ENCODE data around the gene KRT8.
"Not testable (repeated sequence)": the region's sequence is repeated elsewhere in the genome, so short reads cannot be mapped to it uniquely, and the experiment has no call there.

KRT8 gene

GRCh38 chr12:52857500-52857899, 47.4 kb downstream of the KRT8 start:
- no peaks in the 10 kb centered on the region for H3K79me2 ChIP-seq (ENCODE audit: control insufficient read depth, insufficient read depth, low read length, unreplicated experiment)
- H3K4me1 ChIP-seq (ENCODE audit: control insufficient read depth, insufficient read depth, low read length, unreplicated experiment) = peaks cover 7% of the 10 kb centered on the region
- no peaks in the 10 kb centered on the region for H3K36me3 ChIP-seq (ENCODE audit: insufficient read depth, low read length)
- H3K27ac ChIP-seq (ENCODE audit: low read depth, low read length) = no peak overlapping the region
- H2AFZ ChIP-seq (ENCODE audit: low read length, unreplicated experiment) = no peak overlapping the region
- H3K27me3 ChIP-seq (ENCODE audit: insufficient read depth, low read length) = peaks cover 22% of the 10 kb centered on the region
- no peak overlapping the region for H3K4me3 ChIP-seq (ENCODE audit: low read depth, low read length)

DNA sequence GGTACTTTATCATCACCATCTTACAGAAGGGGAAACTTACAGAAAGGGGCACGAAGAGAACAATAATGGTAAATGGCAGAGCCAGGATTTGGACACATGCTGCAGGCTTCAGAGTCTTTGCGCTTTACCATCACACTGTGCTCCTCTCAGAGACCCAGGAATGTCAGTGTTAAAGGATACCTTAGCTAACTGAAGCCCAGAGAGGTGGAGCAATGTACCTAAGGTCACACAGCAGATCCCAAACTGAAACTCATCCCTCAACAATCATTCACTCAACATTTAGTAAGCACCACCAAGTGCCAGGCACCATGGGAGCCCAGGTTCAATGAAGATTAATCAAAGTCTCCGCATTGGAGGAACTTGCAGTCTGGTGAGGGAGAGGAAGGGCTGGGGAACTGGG, 48.1 kb downstream of the KRT8 start:
- no peak overlapping the region for H2AFZ ChIP-seq (ENCODE audit: low read length, unreplicated experiment)
- peaks cover 7% of the 10 kb centered on the region for H3K4me1 ChIP-seq (ENCODE audit: control insufficient read depth, insufficient read depth, low read length, unreplicated experiment)
- no peaks in the 10 kb centered on the region for H3K36me3 ChIP-seq (ENCODE audit: insufficient read depth, low read length)
- H3K79me2 ChIP-seq (ENCODE audit: control insufficient read depth, insufficient read depth, low read length, unreplicated experiment) = no peaks in the 10 kb centered on the region
- H3K27me3 ChIP-seq (ENCODE audit: insufficient read depth, low read length) = peaks cover 27% of the 10 kb centered on the region
- no peak overlapping the region for H3K4me3 ChIP-seq (ENCODE audit: low read depth, low read length)
- H3K27ac ChIP-seq (ENCODE audit: low read depth, low read length) = no peak overlapping the region

DNA sequence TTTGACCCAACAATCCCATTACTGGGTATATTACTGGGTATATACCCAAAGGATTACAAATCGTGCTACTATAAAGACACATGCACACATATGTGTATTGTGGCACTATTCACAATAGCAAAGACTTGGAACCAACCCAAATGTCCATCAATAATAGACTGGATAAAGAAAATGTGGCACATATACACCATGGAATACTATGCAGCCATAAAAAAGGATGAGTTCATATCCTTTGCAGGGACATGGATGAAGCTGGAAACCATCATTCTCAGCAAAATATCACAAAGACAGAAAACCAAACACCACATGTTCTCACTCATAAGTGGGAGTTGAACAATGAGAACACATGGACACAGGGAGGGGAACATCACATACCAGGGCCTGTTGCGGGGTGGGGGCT, 48.8 kb downstream of the KRT8 start:
- H2AFZ ChIP-seq (ENCODE audit: low read length, unreplicated experiment); H3K27ac ChIP-seq (ENCODE audit: low read depth, low read length); H3K4me1 ChIP-seq (ENCODE audit: control insufficient read depth, insufficient read depth, low read length, unreplicated experiment); H3K36me3 ChIP-seq (ENCODE audit: insufficient read depth, low read length); H3K4me3 ChIP-seq (ENCODE audit: low read depth, low read length); H3K79me2 ChIP-seq (ENCODE audit: control insufficient read depth, insufficient read depth, low read length, unreplicated experiment): not testable (repeated sequence)
- peaks cover 32% of the 10 kb centered on the region for H3K27me3 ChIP-seq (ENCODE audit: insufficient read depth, low read length)

DNA sequence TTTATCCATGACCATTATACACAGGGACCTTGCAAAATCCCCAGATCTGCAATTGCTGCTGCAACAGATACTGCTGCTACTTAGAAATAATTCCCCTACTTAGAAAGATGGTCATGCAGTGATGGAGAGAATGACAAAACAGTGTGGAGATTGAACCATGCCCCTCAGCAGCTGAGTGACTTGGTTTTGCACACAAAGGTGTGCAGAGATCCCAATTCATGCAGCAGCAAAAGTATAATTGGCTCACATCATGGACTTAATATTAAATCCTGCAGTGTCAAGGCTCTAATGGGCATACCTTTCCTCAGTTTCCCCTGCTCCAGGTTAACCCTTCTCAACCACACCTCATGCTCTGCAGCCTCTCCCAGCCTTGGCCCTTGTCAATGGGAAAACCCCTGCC, 53.1 kb downstream of the KRT8 start:
- no peak overlapping the region for H2AFZ ChIP-seq (ENCODE audit: low read length, unreplicated experiment)
- H3K4me1 ChIP-seq (ENCODE audit: control insufficient read depth, insufficient read depth, low read length, unreplicated experiment) = peaks cover 13% of the 10 kb centered on the region
- H3K27me3 ChIP-seq (ENCODE audit: insufficient read depth, low read length) = peaks cover 34% of the 10 kb centered on the region
- H3K36me3 ChIP-seq (ENCODE audit: insufficient read depth, low read length) = no peaks in the 10 kb centered on the region
- no peak overlapping the region for H3K4me3 ChIP-seq (ENCODE audit: low read depth, low read length)
- H3K79me2 ChIP-seq (ENCODE audit: control insufficient read depth, insufficient read depth, low read length, unreplicated experiment) = no peaks in the 10 kb centered on the region
- no peak overlapping the region for H3K27ac ChIP-seq (ENCODE audit: low read depth, low read length)

- no peaks in the 10 kb centered on the region for H3K36me3 ChIP-seq (ENCODE audit: insufficient read depth, low read length)
- no peaks in the 10 kb centered on the region for H3K79me2 ChIP-seq (ENCODE audit: control insufficient read depth, insufficient read depth, low read length, unreplicated experiment)
- peaks cover 34% of the 10 kb centered on the region for H3K27me3 ChIP-seq (ENCODE audit: insufficient read depth, low read length)
- peaks cover 13% of the 10 kb centered on the region for H3K4me1 ChIP-seq (ENCODE audit: control insufficient read depth, insufficient read depth, low read length, unreplicated experiment)
- H2AFZ ChIP-seq (ENCODE audit: low read length, unreplicated experiment) = no peak overlapping the region
- H3K27ac ChIP-seq (ENCODE audit: low read depth, low read length) = no peak overlapping the region
- no peak overlapping the region for H3K4me3 ChIP-seq (ENCODE audit: low read depth, low read length)
These were observed 54.2 kb downstream of the KRT8 start for GRCh38 chr12:52850681-52851080.

- H3K36me3 ChIP-seq (ENCODE audit: insufficient read depth, low read length) = no peaks in the 10 kb centered on the region
- H3K27me3 ChIP-seq (ENCODE audit: insufficient read depth, low read length) = peaks cover 34% of the 10 kb centered on the region
- no peaks in the 10 kb centered on the region for H3K79me2 ChIP-seq (ENCODE audit: control insufficient read depth, insufficient read depth, low read length, unreplicated experiment)
- no peak overlapping the region for H3K27ac ChIP-seq (ENCODE audit: low read depth, low read length)
- peaks cover 13% of the 10 kb centered on the region for H3K4me1 ChIP-seq (ENCODE audit: control insufficient read depth, insufficient read depth, low read length, unreplicated experiment)
- no peak overlapping the region for H3K4me3 ChIP-seq (ENCODE audit: low read depth, low read length)
- H2AFZ ChIP-seq (ENCODE audit: low read length, unreplicated experiment) = no peak overlapping the region
These were observed 55.4 kb downstream of the KRT8 start for GRCh38 chr12:52849511-52849910.

- H3K79me2 ChIP-seq (ENCODE audit: control insufficient read depth, insufficient read depth, low read length, unreplicated experiment) = no peaks in the 10 kb centered on the region
- H3K36me3 ChIP-seq (ENCODE audit: insufficient read depth, low read length) = no peaks in the 10 kb centered on the region
- H3K4me1 ChIP-seq (ENCODE audit: control insufficient read depth, insufficient read depth, low read length, unreplicated experiment) = peaks cover 13% of the 10 kb centered on the region
- no peak within 1 kb of the TSS for H2AFZ ChIP-seq (ENCODE audit: low read length, unreplicated experiment)
- H3K27me3 ChIP-seq (ENCODE audit: insufficient read depth, low read length) = peaks cover 28% of the 10 kb centered on the region
- H3K27ac ChIP-seq (ENCODE audit: low read depth, low read length) = no peak within 1 kb of the TSS
- no peak within 1 kb of the TSS for H3K4me3 ChIP-seq (ENCODE audit: low read depth, low read length)
These were observed 56.1 kb downstream of the KRT8 start, which contains the start of gene KRT78 for GRCh38 chr12:52848661-52849255. Gene KRT78, minus strand, starts transcription at chr12:52848994. Its CDS starts 64 bp downstream, at chr12:52848930.

- H3K4me1 ChIP-seq (ENCODE audit: control insufficient read depth, insufficient read depth, low read length, unreplicated experiment) = peaks cover 13% of the 10 kb centered on the region
- no peaks in the 10 kb centered on the region for H3K36me3 ChIP-seq (ENCODE audit: insufficient read depth, low read length)
- peaks cover 17% of the 10 kb centered on the region for H3K27me3 ChIP-seq (ENCODE audit: insufficient read depth, low read length)
- no peak overlapping the region for H3K4me3 ChIP-seq (ENCODE audit: low read depth, low read length)
- H3K79me2 ChIP-seq (ENCODE audit: control insufficient read depth, insufficient read depth, low read length, unreplicated experiment) = no peaks in the 10 kb centered on the region
- H2AFZ ChIP-seq (ENCODE audit: low read length, unreplicated experiment) = peak overlapping the region; percentile 61
- peak overlapping the region; percentile 72 for H3K27ac ChIP-seq (ENCODE audit: low read depth, low read length)
These were observed 57.4 kb downstream of the KRT8 start for GRCh38 chr12:52847335-52848102.
